ENCODE data around the gene ISG20L2. TPM values are rescaled to one million over a fixed set of nuclear protein-coding genes. Genes with fewer than 3 reads are reported as not detected.

The ISG20L2 gene
- total and polyA plus RNA-seq, 12 donors = 5.7 to 17.5 (median 13.3) TPM

GRCh38 chr1:156676820-156677615 lies 51.5 kb downstream of the ISG20L2 start, which contains the start of gene NES:
Gene NES, minus strand, starts transcription at chr1:156677407. Its CDS starts 143 bp downstream, at chr1:156677264.
- peaks cover 23 to 61% (median 45%) of the 10 kb centered on the region in 9 donors for H3K4me1 ChIP-seq
- 1% methylated on average over 61 to 70 of the region's 70 CpGs for WGBS, 2 donors
- ATAC-seq (peak; percentile 84 to 94 (median 90)), DNase-seq (peak; percentile 85 to 91)
- H3K27ac ChIP-seq = peak within 1 kb of the TSS; percentile 68 to 99 (median 92)
- no peaks in the 10 kb centered on the region for H3K9me3 ChIP-seq
- peaks cover 0 to 34% (median 12%) of the 10 kb centered on the region in 9 donors for H3K36me3 ChIP-seq
- peaks cover 0 to 64% (median 0%) of the 10 kb centered on the region in 7 donors for H3K27me3 ChIP-seq
- TF ChIP-seq, protein P1, sequence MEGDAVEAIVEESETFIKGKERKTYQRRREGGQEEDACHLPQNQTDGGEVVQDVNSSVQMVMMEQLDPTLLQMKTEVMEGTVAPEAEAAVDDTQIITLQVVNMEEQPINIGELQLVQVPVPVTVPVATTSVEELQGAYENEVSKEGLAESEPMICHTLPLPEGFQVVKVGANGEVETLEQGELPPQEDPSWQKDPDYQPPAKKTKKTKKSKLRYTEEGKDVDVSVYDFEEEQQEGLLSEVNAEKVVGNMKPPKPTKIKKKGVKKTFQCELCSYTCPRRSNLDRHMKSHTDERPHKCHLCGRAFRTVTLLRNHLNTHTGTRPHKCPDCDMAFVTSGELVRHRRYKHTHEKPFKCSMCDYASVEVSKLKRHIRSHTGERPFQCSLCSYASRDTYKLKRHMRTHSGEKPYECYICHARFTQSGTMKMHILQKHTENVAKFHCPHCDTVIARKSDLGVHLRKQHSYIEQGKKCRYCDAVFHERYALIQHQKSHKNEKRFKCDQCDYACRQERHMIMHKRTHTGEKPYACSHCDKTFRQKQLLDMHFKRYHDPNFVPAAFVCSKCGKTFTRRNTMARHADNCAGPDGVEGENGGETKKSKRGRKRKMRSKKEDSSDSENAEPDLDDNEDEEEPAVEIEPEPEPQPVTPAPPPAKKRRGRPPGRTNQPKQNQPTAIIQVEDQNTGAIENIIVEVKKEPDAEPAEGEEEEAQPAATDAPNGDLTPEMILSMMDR (IDR thresholded peaks at IDR 0.05) = no peak
- intact Hi-C loops (cut with DNase I) = loop anchor here in 5 of 10 donors (1.0 to 5.0 kb wide), 6 partner anchors 16 to 220 kb away; partner anchors contain the start of gene PRCC (in 1 of the 5)
- H3K4me3 ChIP-seq = peak within 1 kb of the TSS; percentile 61 to 94 (median 84)

GRCh38 chr1:156676114-156676819 lies 52.3 kb downstream of the ISG20L2 start:
- WGBS, 2 donors = 3 to 5% methylated on average over 44 to 49 of the region's 49 CpGs
- DNase-seq = no peak
- Histone ChIP-seq H3K36me3 (peaks cover 0 to 42% (median 20%) of the 10 kb centered on the region in 9 donors), H3K27me3 (peaks cover 0 to 57% (median 0%) of the 10 kb centered on the region in 7 donors), H3K4me3 (peak overlapping the region; percentile 61 to 94 (median 84)), H3K9me3 (no peaks in the 10 kb centered on the region), H3K4me1 (peaks cover 23 to 69% (median 50%) of the 10 kb centered on the region in 9 donors), H3K27ac (peak overlapping the region; percentile 68 to 99 (median 92))
- TF ChIP-seq, protein P1 (IDR thresholded peaks at IDR 0.05) = no peak
- intact Hi-C loops (cut with DNase I) = loop anchor here in 5 of 10 donors (2.0 to 5.0 kb wide), 4 partner anchors 15 to 219 kb away; partner anchors contain the start of gene PRCC (in 1 of the 5)
- peak in 4 of 8 donors; percentile 6 to 58 (median 18) for ATAC-seq

DNA sequence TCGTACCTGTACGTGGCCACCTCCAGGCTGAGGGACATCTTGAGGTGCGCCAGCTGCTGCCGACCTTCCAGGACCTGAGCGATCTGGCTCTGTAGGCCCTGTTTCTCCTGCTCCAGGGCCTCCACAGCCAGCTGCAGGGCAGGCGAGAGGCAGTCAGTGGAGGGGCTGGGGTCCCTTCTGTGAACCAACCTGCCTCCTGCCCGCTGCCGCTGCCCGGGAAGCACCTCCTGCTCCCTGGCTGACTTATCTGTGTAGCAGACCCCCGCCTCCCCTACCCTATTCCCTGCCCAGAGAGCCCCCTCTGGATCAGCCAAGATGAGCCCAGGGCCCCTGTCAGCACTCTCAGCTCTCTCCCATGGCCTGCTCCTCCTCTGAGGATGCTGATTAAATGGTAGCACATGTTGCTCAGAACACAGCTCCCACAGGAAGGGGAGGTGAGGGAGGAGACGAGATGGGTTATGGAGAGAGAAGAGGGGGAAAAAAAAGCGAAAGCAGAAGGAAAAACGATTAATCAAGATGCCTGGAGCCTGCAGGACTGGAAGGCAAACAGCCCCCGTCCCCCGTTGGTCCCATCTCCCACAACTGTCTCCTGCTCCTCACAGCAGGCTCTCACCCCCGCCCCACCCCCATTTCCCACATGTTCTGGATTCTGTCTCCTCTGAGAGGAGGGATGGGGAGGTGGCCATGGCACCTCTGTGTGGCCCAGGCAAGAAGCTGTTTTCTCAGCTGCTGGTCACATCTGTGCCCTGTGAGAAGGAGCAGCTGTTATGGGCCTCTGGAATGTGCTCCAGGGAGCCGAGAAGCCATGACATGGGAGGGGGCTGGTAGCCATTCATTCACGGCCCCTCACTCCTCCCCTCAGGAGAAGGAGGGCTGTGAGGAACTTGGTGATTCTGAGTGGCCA lies 53.1 kb downstream of the ISG20L2 start:
- peak overlapping the region; percentile 61 to 94 (median 84) for H3K4me3 ChIP-seq
- H3K4me1 ChIP-seq = peaks cover 31 to 77% (median 58%) of the 10 kb centered on the region in 9 donors
- TF ChIP-seq, protein P1 (IDR thresholded peaks at IDR 0.05) = no peak
- DNase-seq (peak in 1 of 2 donors; percentile 69), ATAC-seq (peak; percentile 4 to 47 (median 24))
- WGBS, 2 donors = 28 to 34% methylated on average over 18 of the region's 18 CpGs
- H3K9me3 ChIP-seq = no peaks in the 10 kb centered on the region
- intact Hi-C loops (cut with DNase I) = loop anchor here in 5 of 10 donors (1.0 to 5.0 kb wide), 5 partner anchors 9 to 218 kb away; partner anchors contain the start of gene PRCC (in 1 of the 5)
- H3K27me3 ChIP-seq = peaks cover 0 to 51% (median 0%) of the 10 kb centered on the region in 7 donors
- peaks cover 0 to 50% (median 27%) of the 10 kb centered on the region in 9 donors for H3K36me3 ChIP-seq
- peak overlapping the region; percentile 68 to 99 (median 92) for H3K27ac ChIP-seq
